ENCODE measurements around the gene OR51I1. TPM values are rescaled to one million over a fixed set of nuclear protein-coding genes. Genes with fewer than 3 reads are reported as not detected.

OR51I1 gene
- total RNA-seq, 1 donor from 2014 or later: not detected

DNA sequence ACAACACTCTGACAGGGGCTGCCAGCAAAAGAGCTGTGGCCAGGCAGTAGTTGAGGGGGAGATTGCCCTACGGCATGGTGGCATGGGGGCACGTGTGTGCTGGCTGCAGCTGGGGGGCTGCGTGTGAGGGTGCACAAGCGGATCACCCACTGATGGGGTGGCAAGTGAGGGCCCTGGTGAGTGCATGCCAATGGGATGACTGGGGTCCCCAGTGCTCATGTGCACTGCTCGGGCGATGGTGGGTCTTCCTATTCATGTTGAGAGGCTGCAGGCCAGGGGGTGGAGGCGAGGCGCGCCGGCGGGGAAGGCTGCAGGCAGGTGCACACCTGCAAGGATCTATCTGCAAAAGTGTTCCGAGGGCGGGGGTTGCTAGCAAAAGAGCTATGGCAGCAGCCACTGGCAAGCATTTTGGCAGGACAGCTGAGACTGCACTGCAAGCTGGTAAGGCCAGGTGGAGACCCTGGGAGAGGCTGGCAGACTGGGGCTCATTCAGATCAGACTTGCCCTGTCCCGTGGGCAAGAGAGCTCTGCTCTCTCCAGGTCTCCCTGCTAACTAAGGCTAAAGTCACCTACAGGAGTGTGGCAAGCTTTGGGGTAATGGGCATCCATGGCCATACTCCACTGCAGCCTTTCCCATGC, 19.8 kb upstream of the OR51I1 start:
- no peaks in the 10 kb centered on the region for H3K4me1 Mint-ChIP-seq (ENCODE audit: unreplicated experiment)
- H3K4me3 Mint-ChIP-seq (ENCODE audit: unreplicated experiment): no peak overlapping the region
- no peak overlapping the region for H3K27ac Mint-ChIP-seq (ENCODE audit: unreplicated experiment)
- TF ChIP-seq, protein P1, sequence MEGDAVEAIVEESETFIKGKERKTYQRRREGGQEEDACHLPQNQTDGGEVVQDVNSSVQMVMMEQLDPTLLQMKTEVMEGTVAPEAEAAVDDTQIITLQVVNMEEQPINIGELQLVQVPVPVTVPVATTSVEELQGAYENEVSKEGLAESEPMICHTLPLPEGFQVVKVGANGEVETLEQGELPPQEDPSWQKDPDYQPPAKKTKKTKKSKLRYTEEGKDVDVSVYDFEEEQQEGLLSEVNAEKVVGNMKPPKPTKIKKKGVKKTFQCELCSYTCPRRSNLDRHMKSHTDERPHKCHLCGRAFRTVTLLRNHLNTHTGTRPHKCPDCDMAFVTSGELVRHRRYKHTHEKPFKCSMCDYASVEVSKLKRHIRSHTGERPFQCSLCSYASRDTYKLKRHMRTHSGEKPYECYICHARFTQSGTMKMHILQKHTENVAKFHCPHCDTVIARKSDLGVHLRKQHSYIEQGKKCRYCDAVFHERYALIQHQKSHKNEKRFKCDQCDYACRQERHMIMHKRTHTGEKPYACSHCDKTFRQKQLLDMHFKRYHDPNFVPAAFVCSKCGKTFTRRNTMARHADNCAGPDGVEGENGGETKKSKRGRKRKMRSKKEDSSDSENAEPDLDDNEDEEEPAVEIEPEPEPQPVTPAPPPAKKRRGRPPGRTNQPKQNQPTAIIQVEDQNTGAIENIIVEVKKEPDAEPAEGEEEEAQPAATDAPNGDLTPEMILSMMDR (IDR thresholded peaks at IDR 0.05): no peak
- no peaks in the 10 kb centered on the region for H3K27me3 Mint-ChIP-seq (ENCODE audit: unreplicated experiment)
- DNase-seq (ENCODE audit: extremely low spot score, unreplicated experiment): no peak
- no peaks in the 10 kb centered on the region for H3K36me3 Mint-ChIP-seq (ENCODE audit: unreplicated experiment)
- H3K9me3 Mint-ChIP-seq (ENCODE audit: unreplicated experiment): no peaks in the 10 kb centered on the region

DNA sequence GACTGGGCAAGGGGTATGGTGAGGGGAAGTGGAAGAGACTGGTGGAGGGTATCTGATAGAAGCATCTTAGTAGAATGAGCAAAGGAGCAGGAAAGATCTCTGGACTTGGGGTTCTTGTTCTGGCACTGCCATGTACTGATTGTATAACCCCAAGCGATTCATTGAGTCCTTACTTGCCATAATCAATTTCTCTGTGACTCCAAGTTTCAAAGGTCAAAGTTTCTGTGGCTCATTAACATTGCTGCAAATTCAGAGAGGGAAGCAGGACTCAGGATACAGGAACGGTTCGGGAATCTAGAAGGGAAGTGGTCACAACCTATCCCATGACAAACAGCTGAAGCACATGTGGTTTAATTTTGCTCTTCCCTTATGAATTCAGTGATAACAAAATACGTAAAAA, 8.1 kb upstream of the OR51I1 start:
- TF ChIP-seq, protein P1 (IDR thresholded peaks at IDR 0.05): no peak
- Mint-ChIP-seq H3K36me3 (ENCODE audit: unreplicated experiment) (no peaks in the 10 kb centered on the region), H3K4me1 (ENCODE audit: unreplicated experiment) (no peaks in the 10 kb centered on the region), H3K4me3 (ENCODE audit: unreplicated experiment) (no peak overlapping the region), H3K27ac (ENCODE audit: unreplicated experiment) (no peak overlapping the region), H3K9me3 (ENCODE audit: unreplicated experiment) (no peaks in the 10 kb centered on the region), H3K27me3 (ENCODE audit: unreplicated experiment) (no peaks in the 10 kb centered on the region)
- DNase-seq (ENCODE audit: extremely low spot score, unreplicated experiment): no peak

DNA sequence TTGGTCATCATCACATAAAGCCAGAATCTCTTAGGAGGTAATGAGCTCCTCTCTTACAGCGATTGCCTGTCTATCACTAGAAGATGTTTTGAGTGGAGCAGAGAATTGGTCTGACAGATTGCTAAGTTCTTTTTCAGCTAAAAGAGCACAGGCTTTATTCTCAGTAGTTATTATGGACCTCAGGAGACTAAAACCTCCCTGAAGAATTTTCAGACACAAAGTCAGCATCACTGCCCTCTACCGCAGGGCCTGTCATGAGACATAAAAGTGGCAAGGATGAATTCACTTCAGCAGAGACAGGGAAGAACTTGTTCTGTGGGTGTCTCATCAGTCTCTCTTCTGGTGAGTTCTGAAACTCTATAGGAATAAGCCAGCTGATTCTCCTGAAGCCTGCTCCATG, 7.7 kb upstream of the OR51I1 start, which contains the start of gene OR51I2:
Gene OR51I2 (plus strand): TSS at position 301 of the 400 bp plus-strand sequence. CDS start 4,166 bp downstream, outside the sequence.
- no peaks in the 10 kb centered on the region for H3K27me3 Mint-ChIP-seq (ENCODE audit: unreplicated experiment)
- no peaks in the 10 kb centered on the region for H3K4me1 Mint-ChIP-seq (ENCODE audit: unreplicated experiment)
- TF ChIP-seq, protein P1 (IDR thresholded peaks at IDR 0.05): no peak

DNA sequence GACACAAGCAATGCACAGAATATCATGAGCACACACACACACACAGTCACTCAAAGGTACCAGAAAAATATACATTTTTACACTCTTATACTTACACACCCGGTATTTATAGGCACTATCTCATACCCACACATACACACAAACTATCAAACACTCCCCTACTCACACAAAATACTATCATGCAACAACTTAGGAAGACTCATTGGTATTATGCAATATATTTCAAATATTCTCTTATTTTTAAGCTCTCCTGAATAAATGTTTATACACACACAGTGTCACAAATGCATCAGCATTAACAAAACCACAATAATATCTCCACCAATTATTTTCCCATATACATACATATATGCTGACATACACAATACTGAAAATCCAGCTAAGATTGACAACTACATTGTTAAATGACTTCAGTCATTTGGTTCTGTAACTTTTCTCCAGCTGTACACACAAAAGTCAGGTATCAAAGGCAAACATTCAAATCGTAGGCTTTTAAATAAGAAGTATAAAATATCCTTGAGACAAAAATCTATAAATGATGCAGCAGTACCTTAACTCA, 2.6 kb upstream of the OR51I1 start:
- TF ChIP-seq, protein P1 (IDR thresholded peaks at IDR 0.05): no peak
- Mint-ChIP-seq H3K36me3 (ENCODE audit: unreplicated experiment) (no peaks in the 10 kb centered on the region), H3K4me1 (ENCODE audit: unreplicated experiment) (no peaks in the 10 kb centered on the region), H3K27ac (ENCODE audit: unreplicated experiment) (no peak overlapping the region), H3K9me3 (ENCODE audit: unreplicated experiment) (no peaks in the 10 kb centered on the region), H3K27me3 (ENCODE audit: unreplicated experiment) (peaks cover 8% of the 10 kb centered on the region), H3K4me3 (ENCODE audit: unreplicated experiment) (no peak overlapping the region)
- no peak for DNase-seq (ENCODE audit: extremely low spot score, unreplicated experiment)

More for the DNA sequence above, 7.7 kb upstream of the OR51I1 start, which contains the start of gene OR51I2:
- no peak within 1 kb of the TSS for H3K27ac Mint-ChIP-seq (ENCODE audit: unreplicated experiment)
- H3K9me3 Mint-ChIP-seq (ENCODE audit: unreplicated experiment): no peaks in the 10 kb centered on the region
- no peaks in the 10 kb centered on the region for H3K36me3 Mint-ChIP-seq (ENCODE audit: unreplicated experiment)
- H3K4me3 Mint-ChIP-seq (ENCODE audit: unreplicated experiment): no peak within 1 kb of the TSS
- no peak for DNase-seq (ENCODE audit: extremely low spot score, unreplicated experiment)

DNA sequence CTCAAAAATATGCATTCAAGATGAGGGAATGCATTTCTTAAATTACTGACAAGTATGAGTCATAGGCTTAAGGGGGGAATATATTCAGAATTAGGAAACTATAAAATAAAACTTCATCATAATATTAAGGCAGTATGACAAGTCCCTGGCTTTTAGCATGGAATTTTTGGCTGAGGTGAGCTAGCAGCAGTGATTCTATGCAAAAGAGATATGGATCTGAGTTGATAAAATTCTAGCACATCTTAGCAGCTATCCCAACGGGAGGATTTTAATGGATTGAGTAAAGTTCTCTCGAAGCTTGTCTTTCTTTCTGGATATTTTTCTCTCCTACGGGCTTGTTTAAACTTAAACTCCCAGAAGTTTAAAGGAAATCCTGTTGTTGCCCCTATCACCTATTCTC, 18.2 kb downstream of the OR51I1 start:
- no peak overlapping the region for H3K4me3 Mint-ChIP-seq (ENCODE audit: unreplicated experiment)
- no peaks in the 10 kb centered on the region for H3K27me3 Mint-ChIP-seq (ENCODE audit: unreplicated experiment)
- TF ChIP-seq, protein P1 (IDR thresholded peaks at IDR 0.05): no peak
- no peaks in the 10 kb centered on the region for H3K9me3 Mint-ChIP-seq (ENCODE audit: unreplicated experiment)
- H3K4me1 Mint-ChIP-seq (ENCODE audit: unreplicated experiment): no peaks in the 10 kb centered on the region
- DNase-seq (ENCODE audit: extremely low spot score, unreplicated experiment): no peak
- no peak overlapping the region for H3K27ac Mint-ChIP-seq (ENCODE audit: unreplicated experiment)
- no peaks in the 10 kb centered on the region for H3K36me3 Mint-ChIP-seq (ENCODE audit: unreplicated experiment)
